Small intestine (tissue), 16 donors: Measurements from ENCODE around the gene MYMK. TPM values are rescaled to one million over a fixed set of nuclear protein-coding genes. Genes with fewer than 3 reads are reported as not detected.

Experiments used
- DNase-seq, 2 donors: peaks; one replicate each; pipeline versions ENCODE4 v3.0.0 to v3.0.0-alpha.2; 2013
- FAIRE-seq: peaks from 2 replicates; lab custom pipeline; 2012; peaks lifted over from hg19 to GRCh38; lab: Jason Lieb, UNC
- H3K27ac ChIP-seq, 3 donors: one replicate each; pipeline ENCODE4 v1.5.1; 2013; ENCODE audit warnings: low read length in 2 of 3, mild to moderate bottlenecking in 2 of 3, control low read depth in 1 of 3, inconsistent platforms in 1 of 3, low read depth in 1 of 3, moderate library complexity in 1 of 3
- H3K27me3 ChIP-seq, 3 donors: one replicate each; pipeline ENCODE4 v1.6.1; 2013; ENCODE audit warnings: low read length in 3 of 3, inconsistent platforms in 1 of 3; ENCODE audit not compliant: control insufficient read depth in 3 of 3, insufficient read depth in 3 of 3
- H3K36me3 ChIP-seq, 3 donors: one replicate each; pipeline ENCODE4 v1.6.1; 2013; ENCODE audit warnings: low read length in 3 of 3, inconsistent platforms in 1 of 3, low read depth in 1 of 3, mild to moderate bottlenecking in 1 of 3, moderate library complexity in 1 of 3; ENCODE audit not compliant: control insufficient read depth in 3 of 3, insufficient read depth in 2 of 3
- H3K4me1 ChIP-seq, 3 donors: one replicate each; pipeline ENCODE4 v1.6.1; 2013; ENCODE audit warnings: low read length in 2 of 3, inconsistent platforms in 1 of 3, low read depth in 1 of 3, mild to moderate bottlenecking in 1 of 3, moderate library complexity in 1 of 3; ENCODE audit not compliant: control insufficient read depth in 3 of 3, insufficient read depth in 2 of 3
- H3K4me3 ChIP-seq, 3 donors: one replicate each; pipeline ENCODE4 v1.5.1; 2013; ENCODE audit warnings: low read length in 3 of 3, control low read depth in 1 of 3, inconsistent platforms in 1 of 3, low read depth in 1 of 3, mild to moderate bottlenecking in 1 of 3, moderate library complexity in 1 of 3
- H3K9me3 ChIP-seq, 2 donors: one replicate each; pipeline ENCODE4 v1.6.1; 2013; ENCODE audit warnings: low read depth in 1 of 2, low read length in 1 of 2; ENCODE audit not compliant: control insufficient read depth in 2 of 2, insufficient read depth in 1 of 2
- WGBS, 3 donors: extraction: QIAGEN DNeasy Blood & Tissue Kit; methylation state at CpG; one replicate each; pipeline ENCODE4 v1.1.7; 2013; 5-methylcytosine and 5-hydroxymethylcytosine counted together
- long read RNA-seq, 10 donors: transcript quantifications; one replicate each; lab custom pipeline, GENCODE V29; 2026
- polyA plus RNA-seq, 4 donors: library from polyadenylated mRNA; stranded (reverse) in 3 of 4; unstranded in 1 of 4; fragments of 200-250 nt in 3 of 4; fragments of 120-200 nt in 1 of 4; gene quantifications; one replicate each; pipeline versions ENCODE4 v1.2.1 to v1.2.3, GENCODE V29; 2013
- donor health status: healthy with polysubstance abuse.
- donor health status: control.
- donor health status: control.
- donor health status: Bipolar disorder and iron deficiency.
- donor health status: healthy.

MYMK gene
- polyA plus RNA-seq = under 1 TPM in 1 of 4 donors, not detected in 3; 0.22 TPM
- long read RNA-seq, donor 1 = 0 reads
- long read RNA-seq, donor 2 = 0 reads
- long read RNA-seq, donor 3 = 0 reads
- long read RNA-seq, donor 4 = 0 reads
- long read RNA-seq, donor 5 = 0 reads
- long read RNA-seq, donor 6 = 0 reads
- long read RNA-seq, donor 7 = 0 reads
- long read RNA-seq, donor 8, partial matches to known transcripts = 0 of 1 reads
- long read RNA-seq, donor 8, other reads (novel, unspliced or antisense) = 0 of 1 reads
- long read RNA-seq, donor 9 = 0 reads
- long read RNA-seq, donor 10 = 0 reads

GRCh38 chr9:133524679-133525228 lies at the start of gene MYMK:
TSS of gene MYMK (minus strand) at chr9:133524959. CDS start at chr9:133524844, 115 bp downstream.
- H3K4me1 ChIP-seq = peaks cover 0 to 18% (median 4%) of the 10 kb centered on the region in 3 donors
- no peak within 1 kb of the TSS for H3K27ac ChIP-seq
- 85 to 92% (median 90%) methylated on average over 15 to 17 of the region's 17 CpGs for WGBS, 3 donors
- DNase-seq (no peak), FAIRE-seq (no peak)
- no peaks in the 10 kb centered on the region for H3K9me3 ChIP-seq
- H3K36me3 ChIP-seq = no peaks in the 10 kb centered on the region
- peaks cover 0 to 14% (median 0%) of the 10 kb centered on the region in 3 donors for H3K27me3 ChIP-seq
- no peak within 1 kb of the TSS for H3K4me3 ChIP-seq

- Histone ChIP-seq H3K4me1 (no peaks in the 10 kb centered on the region), H3K36me3 (peaks cover 0 to 2% (median 0%) of the 10 kb centered on the region in 3 donors), H3K27me3 (peaks cover 0 to 25% (median 0%) of the 10 kb centered on the region in 3 donors), H3K27ac (no peak overlapping the region), H3K4me3 (no peak overlapping the region), H3K9me3 (no peaks in the 10 kb centered on the region)
- WGBS, 3 donors = 76 to 89% (median 78%) methylated on average over 20 to 21 of the region's 21 CpGs
- DNase-seq (no peak), FAIRE-seq (no peak)
Measured at GRCh38 chr9:133573791-133574515, 49.2 kb upstream of the MYMK start.

- no peaks in the 10 kb centered on the region for H3K4me1 ChIP-seq
- no peaks in the 10 kb centered on the region for H3K9me3 ChIP-seq
- no peak overlapping the region for H3K4me3 ChIP-seq
- H3K36me3 ChIP-seq = peaks cover 0 to 2% (median 0%) of the 10 kb centered on the region in 3 donors
- H3K27me3 ChIP-seq = peaks cover 0 to 14% (median 0%) of the 10 kb centered on the region in 3 donors
- FAIRE-seq (no peak), DNase-seq (no peak)
- 38 to 51% (median 50%) methylated on average over 15 of the region's 15 CpGs for WGBS, 3 donors
- no peak overlapping the region for H3K27ac ChIP-seq
Measured at GRCh38 chr9:133572821-133573361, 48.1 kb upstream of the MYMK start.

- no peaks in the 10 kb centered on the region for H3K4me1 ChIP-seq
- H3K36me3 ChIP-seq = peaks cover 0 to 2% (median 0%) of the 10 kb centered on the region in 3 donors
- WGBS, 3 donors = 70 to 86% (median 80%) methylated on average over 19 to 20 of the region's 20 CpGs
- no peak for FAIRE-seq
- no peak overlapping the region for H3K4me3 ChIP-seq
- no peaks in the 10 kb centered on the region for H3K9me3 ChIP-seq
- no peak for DNase-seq
- peaks cover 0 to 8% (median 0%) of the 10 kb centered on the region in 3 donors for H3K27me3 ChIP-seq
- H3K27ac ChIP-seq = no peak overlapping the region
Measured at GRCh38 chr9:133571896-133572595, 47.3 kb upstream of the MYMK start.

- H3K27ac ChIP-seq = no peak overlapping the region
- 71 to 77% (median 75%) methylated on average over 8 to 9 of the region's 9 CpGs for WGBS, 3 donors
- DNase-seq (no peak), FAIRE-seq (no peak)
- no peaks in the 10 kb centered on the region for H3K4me1 ChIP-seq
- peaks cover 0 to 2% (median 0%) of the 10 kb centered on the region in 3 donors for H3K36me3 ChIP-seq
- H3K4me3 ChIP-seq = no peak overlapping the region
- H3K9me3 ChIP-seq = no peaks in the 10 kb centered on the region
- peaks cover 0 to 5% (median 0%) of the 10 kb centered on the region in 3 donors for H3K27me3 ChIP-seq
Measured at GRCh38 chr9:133571391-133571890, 46.7 kb upstream of the MYMK start.

- FAIRE-seq = no peak
- H3K4me1 ChIP-seq = no peaks in the 10 kb centered on the region
- H3K9me3 ChIP-seq = no peaks in the 10 kb centered on the region
- H3K27me3 ChIP-seq = peaks cover 0 to 3% (median 0%) of the 10 kb centered on the region in 3 donors
- 72 to 79% (median 75%) methylated on average over 16 of the region's 16 CpGs for WGBS, 3 donors
- no peak overlapping the region for H3K27ac ChIP-seq
- no peak for DNase-seq
- no peak overlapping the region for H3K4me3 ChIP-seq
- peaks cover 0 to 2% (median 0%) of the 10 kb centered on the region in 3 donors for H3K36me3 ChIP-seq
Measured at GRCh38 chr9:133570691-133571080, 45.9 kb upstream of the MYMK start.

- Histone ChIP-seq H3K27me3 (peaks cover 0 to 7% (median 0%) of the 10 kb centered on the region in 3 donors), H3K4me3 (no peak overlapping the region), H3K4me1 (no peaks in the 10 kb centered on the region), H3K27ac (no peak overlapping the region), H3K36me3 (peaks cover 0 to 2% (median 0%) of the 10 kb centered on the region in 3 donors), H3K9me3 (no peaks in the 10 kb centered on the region)
- FAIRE-seq = no peak
- DNase-seq = no peak
- WGBS, 3 donors = 69 to 76% (median 75%) methylated on average over 36 of the region's 36 CpGs
Measured at GRCh38 chr9:133569891-133570690, 45.3 kb upstream of the MYMK start.
